Measurements from ENCODE around the gene CABP2.
"Not testable (repeated sequence)": the region's sequence is repeated elsewhere in the genome, so short reads cannot be mapped to it uniquely, and the experiment has no call there.

CABP2 gene

GRCh38 chr11:67495234-67496005 lies 27.8 kb downstream of the CABP2 start:
- DNase-seq (ENCODE audit: low spot score) (no peak), FAIRE-seq (no peak)

- DNase-seq (ENCODE audit: low spot score) (no peak), FAIRE-seq (no peak)
Measured at GRCh38 chr11:67494371-67495233, 28.6 kb downstream of the CABP2 start.

DNA sequence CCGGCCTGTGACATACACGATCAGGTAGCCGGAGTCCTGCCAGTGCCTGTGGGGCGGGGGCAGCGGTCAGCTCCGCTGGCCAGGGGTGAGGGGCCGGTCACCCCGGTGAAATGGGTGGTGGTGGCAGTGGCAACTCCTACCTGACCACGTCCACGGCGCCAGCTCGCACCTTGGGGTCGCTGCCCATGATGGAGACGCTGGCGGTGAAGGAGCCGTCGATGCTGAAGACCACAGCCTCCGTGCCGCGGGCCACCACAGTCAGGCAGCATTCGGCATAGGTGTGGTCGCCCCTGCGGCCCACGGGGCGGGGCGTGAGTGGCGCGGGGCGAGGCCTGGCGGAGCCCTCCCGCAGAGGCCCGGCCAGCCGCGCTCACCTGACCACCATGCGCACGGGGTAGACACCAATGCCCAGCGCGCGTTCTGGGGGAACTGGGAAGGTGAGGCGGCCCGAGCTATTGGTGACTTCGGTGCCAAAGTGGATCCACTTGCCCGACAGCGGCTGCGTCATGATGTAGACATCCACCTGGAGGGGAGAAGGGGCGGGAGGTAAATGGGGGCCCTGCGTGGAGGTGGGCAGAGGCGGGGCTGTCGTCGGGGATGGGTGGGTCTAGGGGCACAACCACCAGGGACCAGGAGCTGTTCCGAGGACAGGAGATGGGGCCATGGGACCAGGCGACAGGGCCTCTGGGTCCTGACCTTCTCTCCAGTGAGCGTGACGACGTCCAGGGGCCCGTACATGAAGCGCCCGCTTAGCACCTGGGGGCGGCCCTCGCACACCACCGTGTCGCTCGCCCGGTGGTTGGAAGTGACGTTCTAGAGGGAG lies 29.5 kb downstream of the CABP2 start:
- no peak for DNase-seq (ENCODE audit: low spot score)
- FAIRE-seq, result no peak

- FAIRE-seq (no peak), DNase-seq (ENCODE audit: low spot score) (no peak)
Measured at GRCh38 chr11:67492801-67493547, 30.3 kb downstream of the CABP2 start.

GRCh38 chr11:67492069-67492727 lies 31.0 kb downstream of the CABP2 start:
- FAIRE-seq (no peak), DNase-seq (ENCODE audit: low spot score) (no peak)

GRCh38 chr11:67491276-67492068 lies 31.8 kb downstream of the CABP2 start:
- FAIRE-seq, result no peak

DNA sequence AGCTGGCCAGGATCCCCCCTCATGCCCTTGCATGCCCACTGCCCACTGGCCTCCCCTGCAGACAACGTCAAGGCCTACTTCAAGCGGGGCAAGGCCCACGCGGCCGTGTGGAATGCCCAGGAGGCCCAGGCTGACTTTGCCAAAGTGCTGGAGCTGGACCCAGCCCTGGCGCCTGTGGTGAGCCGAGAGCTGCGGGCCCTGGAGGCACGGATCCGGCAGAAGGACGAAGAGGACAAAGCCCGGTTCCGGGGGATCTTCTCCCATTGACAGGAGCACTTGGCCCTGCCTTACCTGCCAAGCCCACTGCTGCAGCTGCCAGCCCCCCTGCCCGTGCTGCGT lies 32.5 kb downstream of the CABP2 start:
- FAIRE-seq (no peak), DNase-seq (ENCODE audit: low spot score) (no peak)

More at GRCh38 chr11:67491276-67492068, 31.8 kb downstream of the CABP2 start:
- DNase-seq (ENCODE audit: low spot score), result no peak

DNA sequence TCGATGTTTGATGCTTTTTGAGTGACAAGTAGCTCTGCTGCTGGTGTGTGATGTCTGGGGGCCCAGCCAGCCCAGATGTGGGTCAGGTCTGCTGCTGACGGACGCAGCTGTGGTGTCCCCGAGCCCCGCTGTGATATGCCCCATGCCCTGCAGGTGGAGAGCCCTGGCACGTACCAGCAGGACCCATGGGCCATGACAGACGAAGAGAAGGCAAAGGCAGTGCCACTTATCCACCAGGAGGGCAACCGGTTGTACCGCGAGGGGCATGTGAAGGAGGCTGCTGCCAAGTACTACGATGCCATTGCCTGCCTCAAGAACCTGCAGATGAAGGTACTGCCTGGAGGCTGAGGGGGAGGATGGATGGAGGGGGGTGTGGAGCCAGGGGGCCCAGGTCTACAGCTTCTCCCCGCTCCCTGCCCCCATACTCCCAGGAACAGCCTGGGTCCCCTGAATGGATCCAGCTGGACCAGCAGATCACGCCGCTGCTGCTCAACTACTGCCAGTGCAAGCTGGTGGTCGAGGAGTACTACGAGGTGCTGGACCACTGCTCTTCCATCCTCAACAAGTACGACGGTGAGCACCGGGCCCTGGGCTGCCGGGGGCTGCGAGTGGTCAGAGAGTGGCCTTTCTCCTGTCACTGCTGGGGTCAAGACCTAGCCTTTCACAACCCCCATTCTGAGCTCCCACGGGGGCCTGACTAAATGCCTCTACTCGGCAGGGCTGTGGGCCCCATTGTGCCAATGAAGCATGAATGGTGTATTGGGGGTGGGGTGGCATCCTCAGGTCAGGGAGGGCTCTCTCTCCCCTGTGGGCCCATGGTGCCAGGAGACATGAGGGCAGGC lies 33.1 kb downstream of the CABP2 start:
- FAIRE-seq, result no peak
- DNase-seq (ENCODE audit: low spot score), result no peak

DNA sequence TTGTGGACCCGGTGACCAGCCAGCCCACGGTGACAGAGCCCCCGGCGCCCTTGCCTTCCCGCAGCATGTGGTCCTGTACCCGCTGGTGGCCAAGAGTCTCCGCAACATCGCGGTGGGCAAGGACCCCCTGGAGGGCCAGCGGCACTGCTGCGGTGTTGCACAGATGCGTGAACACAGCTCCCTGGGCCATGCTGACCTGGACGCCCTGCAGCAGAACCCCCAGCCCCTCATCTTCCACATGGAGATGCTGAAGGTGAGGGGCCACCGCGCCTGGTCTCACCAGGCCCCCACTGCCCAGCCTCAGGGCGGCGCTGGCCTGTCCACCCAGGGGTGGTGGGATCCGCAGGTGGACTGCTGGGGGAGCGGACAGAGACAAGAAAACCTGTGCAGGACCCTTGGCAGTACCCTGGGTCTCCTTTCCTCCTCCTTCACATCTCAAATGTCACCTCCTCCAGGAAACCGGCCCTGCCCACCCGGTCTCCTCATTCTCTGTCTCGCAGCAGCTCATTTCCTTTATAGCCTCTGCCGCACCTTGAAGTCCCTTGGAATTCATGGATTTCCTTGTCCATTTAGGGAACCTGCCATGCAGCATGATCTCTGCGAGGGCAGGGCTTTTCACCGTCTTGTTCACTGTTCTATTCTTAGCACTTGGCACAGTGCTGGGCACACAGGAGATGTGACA lies 33.9 kb downstream of the CABP2 start:
- FAIRE-seq (no peak), DNase-seq (ENCODE audit: low spot score) (no peak)

DNA sequence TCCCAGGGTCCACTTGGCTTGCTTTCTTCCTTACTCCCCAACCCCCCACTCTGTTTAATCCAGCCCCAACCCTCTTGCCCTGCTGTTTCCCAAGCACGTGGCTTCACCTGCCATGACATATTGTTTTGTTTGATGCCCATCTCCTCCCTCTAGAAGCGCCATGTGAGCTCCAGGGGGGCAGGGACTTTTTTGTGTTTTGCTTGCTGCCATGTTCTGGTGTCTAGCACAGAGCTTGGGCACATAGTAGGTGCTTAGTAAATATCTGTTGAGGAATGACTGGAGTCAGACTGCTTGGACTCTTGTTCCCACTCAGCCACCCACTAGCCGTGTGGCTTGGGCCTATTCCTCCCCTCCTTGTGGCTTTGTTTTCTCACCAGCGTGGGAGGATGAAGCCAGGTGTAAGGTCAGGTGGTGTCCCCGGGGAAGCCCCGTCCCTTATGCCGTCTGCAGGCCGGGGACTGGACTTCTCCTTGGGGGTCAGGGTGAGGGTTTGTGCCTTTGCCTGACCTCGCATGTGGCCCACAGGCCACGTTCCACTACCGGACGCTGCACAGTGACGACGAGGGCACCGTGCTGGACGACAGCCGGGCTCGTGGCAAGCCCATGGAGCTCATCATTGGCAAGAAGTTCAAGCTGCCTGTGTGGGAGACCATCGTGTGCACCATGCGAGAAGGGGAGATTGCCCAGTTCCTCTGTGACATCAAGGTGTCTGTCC lies 36.6 kb downstream of the CABP2 start:
- DNase-seq (ENCODE audit: low spot score), result no peak
- no peak for FAIRE-seq

- not testable (repeated sequence) for DNase-seq (ENCODE audit: low spot score); FAIRE-seq
Measured at GRCh38 chr11:67485873-67486361, 37.3 kb downstream of the CABP2 start.

DNA sequence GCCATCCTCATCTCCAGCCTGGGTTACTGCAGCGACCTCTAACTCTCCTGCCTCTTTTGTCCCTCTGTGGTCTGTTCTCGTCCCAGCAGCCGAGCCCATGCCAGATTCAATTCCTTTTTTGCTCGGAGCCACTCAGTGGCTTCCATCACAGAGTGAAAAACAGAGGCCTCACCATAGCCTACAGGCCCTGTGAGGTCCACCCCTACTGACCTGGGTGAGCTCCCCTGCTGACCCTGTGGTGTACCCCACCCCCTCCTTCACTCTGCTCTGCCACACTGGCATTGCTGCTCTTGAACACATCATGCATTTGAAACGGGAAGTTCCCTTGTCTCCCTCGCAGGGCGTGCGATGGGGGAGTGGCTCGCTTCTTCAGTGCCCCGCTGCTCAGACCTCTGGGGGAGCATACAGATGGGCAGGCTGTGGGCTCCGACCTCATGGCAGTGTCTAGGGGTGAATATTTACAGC lies 38.4 kb downstream of the CABP2 start:
- DNase-seq (ENCODE audit: low spot score) (no peak), FAIRE-seq (no peak)

- no peak for FAIRE-seq
- DNase-seq (ENCODE audit: low spot score), result no peak
Measured at GRCh38 chr11:67483831-67484665, 39.2 kb downstream of the CABP2 start.

DNA sequence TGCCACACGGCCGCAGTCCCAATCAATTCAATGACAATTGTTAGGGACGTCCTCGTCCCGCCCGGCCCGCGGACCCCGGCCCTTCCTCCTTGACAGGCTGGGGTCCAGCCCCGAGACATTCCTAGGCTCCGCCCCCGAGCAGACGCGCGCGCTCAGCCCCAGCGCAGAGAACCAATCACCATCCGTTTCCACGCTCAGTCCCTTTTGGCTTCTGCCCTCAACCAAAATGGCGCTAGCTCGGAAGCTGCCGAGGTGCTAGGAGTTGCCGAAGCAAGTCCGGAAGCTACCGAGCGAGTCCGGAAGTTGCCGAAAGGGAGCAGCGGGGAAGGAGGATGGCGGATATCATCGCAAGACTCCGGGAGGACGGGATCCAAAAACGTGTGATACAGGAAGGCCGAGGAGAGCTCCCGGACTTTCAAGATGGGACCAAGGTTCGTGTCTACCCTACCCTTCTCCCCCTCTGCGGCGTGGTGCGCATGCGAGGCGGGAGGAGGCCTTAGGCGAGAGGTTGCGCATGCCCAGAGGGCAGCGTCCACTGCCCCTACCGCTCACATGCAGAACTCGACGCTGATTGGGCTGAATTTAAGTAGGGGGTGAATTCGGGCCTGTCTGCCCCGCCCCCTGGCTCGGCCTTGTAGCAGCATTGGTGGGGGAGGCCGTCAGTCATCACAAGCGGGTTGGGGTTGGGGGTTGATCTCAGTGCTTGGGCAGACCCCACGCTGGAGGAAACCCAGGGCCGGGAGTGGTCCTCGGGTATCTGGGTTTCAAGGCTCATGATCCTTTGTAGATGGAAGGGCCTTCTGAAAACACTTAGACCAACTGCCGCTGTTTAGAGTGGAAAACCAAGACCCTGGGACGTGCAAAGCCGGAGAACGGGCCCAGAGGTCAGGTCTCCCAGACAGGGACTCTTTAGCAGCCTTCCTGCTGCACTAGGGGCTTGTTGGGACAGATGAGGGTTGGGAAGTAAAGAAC lies 40.1 kb downstream of the CABP2 start, which contains the start of gene AIP:
Gene AIP (plus strand): TSS at position 200 of the 972 bp plus-strand sequence. CDS start 133 bp downstream, at position 333.
- FAIRE-seq (peak; percentile 69), DNase-seq (ENCODE audit: low spot score) (peak; percentile 90)

DNA sequence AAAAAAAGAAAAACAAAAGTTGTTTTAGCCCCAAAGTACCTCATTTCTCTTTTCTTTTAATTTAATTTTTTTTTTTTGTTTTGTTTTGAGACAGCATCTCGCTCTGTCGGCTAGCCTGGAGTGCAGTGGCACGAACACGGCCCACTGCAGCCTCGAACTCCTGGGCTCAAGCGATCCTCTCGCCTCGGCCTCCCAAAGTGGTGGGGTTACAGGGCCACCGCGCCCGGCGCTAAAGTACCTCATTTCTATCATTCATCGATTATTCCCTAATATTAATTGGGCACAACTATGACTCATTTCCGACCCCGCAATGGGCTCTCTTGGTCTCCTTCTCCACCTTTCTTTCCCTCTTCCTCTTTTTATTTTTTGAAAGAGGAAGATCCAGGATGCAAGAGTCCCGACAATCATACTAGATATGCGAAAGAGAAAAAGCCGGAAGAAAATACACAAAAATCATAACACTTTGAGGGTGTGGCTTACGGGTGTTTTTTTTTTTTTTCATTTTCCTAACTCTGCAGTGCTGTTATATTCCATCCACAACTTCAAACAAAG lies 40.9 kb downstream of the CABP2 start:
- FAIRE-seq, result no peak
- no peak for DNase-seq (ENCODE audit: low spot score)
